Ramos (cell line): Measurements from ENCODE around the gene GPR62.
"Not testable (repeated sequence)": the region's sequence is repeated elsewhere in the genome, so short reads cannot be mapped to it uniquely, and the experiment has no call there.

Experiments
- in situ Hi-C: fragments of 300-500 bp; cut with MboI; formaldehyde crosslinking; loops from one replicate; pipeline ENCODE4 v1.14.3; 2022; ENCODE audit warnings: low sequenced_read_pairs; ENCODE audit not compliant: unreplicated experiment

The GPR62 gene

GRCh38 chr3:51955175-51955892 is at the start of gene GPR62:
GPR62 (plus strand) TSS chr3:51955381; CDS start chr3:51955653, 272 bp downstream.
- in situ Hi-C loops = no loop called here

DNA sequence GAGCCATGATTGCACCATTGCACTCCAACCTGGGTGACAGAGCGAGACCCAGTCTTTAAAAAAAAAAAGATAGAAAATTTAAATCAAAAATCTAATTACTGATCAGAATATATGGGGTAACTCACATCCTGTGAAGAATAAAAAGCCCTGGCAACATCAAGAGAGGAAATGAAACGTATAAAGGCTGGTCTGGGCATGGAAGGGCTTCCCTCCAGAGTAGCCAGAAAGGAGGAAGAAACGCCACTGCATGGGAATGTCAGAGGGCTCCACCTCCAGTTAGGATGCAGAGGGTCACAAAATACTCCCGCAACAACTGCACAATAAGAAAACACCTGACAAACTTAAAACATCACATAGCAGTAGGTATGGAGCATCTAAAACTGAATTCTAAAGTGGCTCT is 47.2 kb upstream of the GPR62 start:
- in situ Hi-C loops = no loop called here

DNA sequence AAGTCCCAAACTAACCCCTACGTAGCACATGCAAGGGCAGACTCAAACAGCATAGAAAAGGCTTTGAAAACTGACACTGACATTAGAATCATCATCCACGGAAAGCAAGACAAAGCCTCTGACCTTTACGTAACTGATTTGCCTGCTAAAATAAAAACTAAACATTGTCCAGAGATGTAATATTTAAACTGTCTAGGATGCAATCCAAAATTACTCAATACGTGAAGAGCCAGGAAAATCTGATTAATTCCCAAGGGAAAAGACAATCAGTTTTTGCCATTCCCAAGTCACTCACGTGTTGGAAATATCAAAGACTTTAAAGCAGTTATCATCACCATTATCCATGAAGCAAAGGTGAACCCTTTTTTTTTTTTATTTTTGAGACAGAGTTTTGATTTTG is 38.8 kb upstream of the GPR62 start:
- in situ Hi-C loops = no loop called here

DNA sequence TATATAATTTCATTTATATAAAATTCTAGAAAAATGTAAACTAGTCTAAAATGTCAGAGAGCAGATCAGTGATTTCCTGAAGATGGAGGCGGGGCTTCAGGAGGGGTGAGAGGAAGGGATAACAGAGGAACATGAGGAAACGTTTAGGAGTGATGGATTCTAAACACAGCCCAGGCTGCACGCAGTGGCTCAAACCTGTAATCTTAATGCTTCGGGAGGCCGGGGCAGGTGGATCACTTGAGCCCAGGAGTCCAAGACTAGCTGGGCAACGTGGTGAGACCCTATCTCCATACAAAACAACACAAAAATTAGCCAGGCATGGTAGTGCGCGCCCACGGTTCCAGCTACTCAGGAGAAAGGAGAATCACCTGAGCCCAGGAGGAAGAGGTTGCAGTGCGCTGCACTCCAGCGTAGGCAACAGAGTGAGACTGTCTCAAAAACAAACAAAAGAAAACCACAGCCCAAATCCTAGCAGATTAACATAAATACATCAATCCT is 34.1 kb upstream of the GPR62 start:
- in situ Hi-C loops = no loop called here

GRCh38 chr3:51927061-51927977 is 27.9 kb upstream of the GPR62 start:
- in situ Hi-C loops = no loop called here

DNA sequence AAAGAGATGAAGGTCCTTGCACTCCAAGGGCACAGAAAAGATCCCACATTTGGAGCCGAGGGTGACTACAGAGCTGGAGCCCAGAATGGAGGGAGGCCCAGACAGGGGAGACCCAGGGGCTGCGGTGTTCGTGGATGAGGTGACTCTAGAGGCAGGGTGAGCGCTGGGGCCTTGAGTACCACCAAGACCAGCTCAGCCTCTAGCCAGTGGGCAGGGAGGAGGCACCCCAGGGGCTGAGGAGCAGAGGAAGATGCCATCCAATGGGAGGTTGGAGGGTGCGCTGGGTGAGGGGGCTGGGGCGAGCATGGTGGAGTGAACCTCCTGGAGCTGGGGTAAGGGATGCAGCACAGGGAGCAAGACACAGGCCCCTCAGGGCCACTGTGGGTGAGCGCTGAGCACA is 26.7 kb upstream of the GPR62 start:
- in situ Hi-C loops = no loop called here

- in situ Hi-C loops = not testable (repeated sequence)
Measured at GRCh38 chr3:51928981-51929380, 26.2 kb upstream of the GPR62 start.

GRCh38 chr3:51929420-51930003 is 25.7 kb upstream of the GPR62 start:
- in situ Hi-C loops = no loop called here

- in situ Hi-C loops = no loop called here
Measured at GRCh38 chr3:51930439-51930838, 24.7 kb upstream of the GPR62 start.

DNA sequence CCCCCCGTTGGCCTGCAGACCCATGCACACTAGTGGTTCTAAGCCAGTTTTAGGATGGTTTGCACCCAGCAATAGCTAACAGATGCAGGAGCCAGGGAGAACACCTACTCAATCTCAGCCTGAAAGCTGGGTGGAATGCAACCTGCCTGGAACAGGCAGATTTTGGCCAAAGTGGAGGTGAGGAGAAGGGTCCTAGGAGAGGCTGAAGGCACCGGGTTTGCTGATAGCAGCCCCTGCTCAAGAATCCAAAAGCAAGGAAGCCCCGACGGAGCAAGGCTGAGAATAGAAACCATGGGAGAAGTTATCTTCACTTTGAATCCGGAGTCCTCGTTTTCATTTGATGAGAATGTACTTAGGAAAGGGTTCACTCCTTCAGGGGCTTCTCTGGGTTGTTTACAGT is 23.4 kb upstream of the GPR62 start:
- in situ Hi-C loops = no loop called here

- in situ Hi-C loops = no loop called here
Measured at GRCh38 chr3:51932471-51933370, 22.5 kb upstream of the GPR62 start.

- in situ Hi-C loops = no loop called here
Measured at GRCh38 chr3:51933471-51934138, 21.6 kb upstream of the GPR62 start.

GRCh38 chr3:51934139-51934850 is 20.9 kb upstream of the GPR62 start:
- in situ Hi-C loops = no loop called here

GRCh38 chr3:51934991-51935885 is 19.9 kb upstream of the GPR62 start:
- in situ Hi-C loops = no loop called here

- in situ Hi-C loops = no loop called here
Measured at GRCh38 chr3:51935886-51936755, 19.1 kb upstream of the GPR62 start.

- in situ Hi-C loops = no loop called here
Measured at GRCh38 chr3:51937014-51937413, 18.2 kb upstream of the GPR62 start.
